Hematopoietic multipotent progenitor cell treated with erythropoietin and hydrocortisone succinate and interleukin-3 and kit ligand, for 8 days (in vitro differentiated cells): ENCODE measurements around the gene PRRX1.

Experiments
- DNase-seq: peaks from one replicate; pipeline ENCODE4 v3.0.0-alpha.2; 2015

Gene PRRX1

DNA sequence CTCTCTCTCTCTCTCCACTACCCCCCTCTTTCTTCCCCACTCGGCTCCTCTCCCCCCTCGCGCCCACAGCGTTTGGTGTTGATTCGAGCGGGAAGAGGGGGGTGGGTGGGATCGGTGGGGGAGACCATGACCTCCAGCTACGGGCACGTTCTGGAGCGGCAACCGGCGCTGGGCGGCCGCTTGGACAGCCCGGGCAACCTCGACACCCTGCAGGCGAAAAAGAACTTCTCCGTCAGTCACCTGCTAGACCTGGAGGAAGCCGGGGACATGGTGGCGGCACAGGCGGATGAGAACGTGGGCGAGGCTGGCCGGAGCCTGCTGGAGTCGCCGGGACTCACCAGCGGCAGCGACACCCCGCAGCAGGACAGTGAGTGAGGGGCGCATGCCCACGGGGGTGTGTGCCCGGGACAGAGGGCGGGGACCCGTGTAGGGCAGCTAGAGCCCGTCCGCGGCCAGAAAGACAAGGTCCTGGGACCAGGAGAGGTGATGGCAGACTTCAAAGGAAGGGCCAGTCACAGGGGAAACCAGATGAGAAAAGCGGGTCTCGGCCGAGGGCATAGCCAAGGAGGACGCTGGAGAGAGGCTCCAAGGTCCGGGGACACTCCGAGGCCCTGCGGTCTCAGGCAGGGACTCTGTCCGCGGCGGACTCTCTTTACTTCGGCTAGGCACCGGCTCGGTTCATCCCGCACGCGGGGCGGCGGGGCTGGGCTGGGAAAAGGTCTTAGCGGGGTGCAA is at the start of gene PRRX1:
Gene PRRX1, plus strand, starts transcription at position 39 of the 735 bp plus-strand sequence. Its CDS starts 88 bp downstream, at position 127.
- no peak for DNase-seq

GRCh38 chr1:170617591-170618330 is 46.2 kb upstream of the PRRX1 start:
- DNase-seq: no peak

GRCh38 chr1:170618421-170618820 is 45.5 kb upstream of the PRRX1 start:
- DNase-seq: no peak

- DNase-seq: no peak
Observed at GRCh38 chr1:170619241-170620028, 44.5 kb upstream of the PRRX1 start.

- no peak for DNase-seq
Observed at GRCh38 chr1:170620164-170620563, 43.8 kb upstream of the PRRX1 start.

DNA sequence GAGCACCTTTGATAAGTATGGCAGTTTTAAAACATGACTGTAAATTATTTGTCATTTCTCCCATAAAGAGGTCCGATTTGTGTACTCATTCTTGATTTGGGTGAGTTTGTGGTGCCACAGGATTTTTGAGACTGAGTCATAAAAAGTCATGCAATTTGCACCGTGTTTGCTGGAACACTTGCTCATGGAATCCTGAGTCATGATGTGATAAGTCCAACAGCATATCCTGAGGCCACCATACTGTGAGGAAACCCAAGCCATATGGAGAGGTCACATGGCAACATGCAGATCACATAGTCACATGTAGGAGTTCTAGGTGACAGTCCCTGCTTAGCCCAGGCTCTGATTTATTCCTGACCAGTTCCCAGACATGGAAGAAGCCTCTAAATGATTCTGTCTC is 40.8 kb upstream of the PRRX1 start:
- DNase-seq: no peak

DNA sequence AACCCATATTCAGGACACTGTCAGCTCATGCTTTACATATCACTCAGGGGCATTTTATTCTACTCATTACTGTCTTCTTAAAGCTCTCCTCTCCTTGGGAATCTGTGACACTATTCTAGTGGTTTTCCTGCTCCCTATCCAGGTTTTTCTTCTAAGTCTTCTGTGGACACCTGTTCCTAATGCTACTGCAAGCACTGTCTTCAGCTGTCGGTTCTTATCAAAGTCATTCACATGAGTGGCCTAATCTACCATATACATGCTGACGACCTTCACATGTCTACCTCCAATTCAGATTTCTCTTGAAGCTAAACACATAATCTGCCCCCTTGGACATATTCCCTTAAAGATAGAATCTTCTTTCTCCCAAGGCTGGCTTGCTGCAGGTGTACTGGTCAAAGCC is 39.8 kb upstream of the PRRX1 start:
- no peak for DNase-seq

- no peak for DNase-seq
Observed at GRCh38 chr1:170630977-170631376, 33.0 kb upstream of the PRRX1 start.

GRCh38 chr1:170634293-170634692 is 29.6 kb upstream of the PRRX1 start:
- DNase-seq: no peak

DNA sequence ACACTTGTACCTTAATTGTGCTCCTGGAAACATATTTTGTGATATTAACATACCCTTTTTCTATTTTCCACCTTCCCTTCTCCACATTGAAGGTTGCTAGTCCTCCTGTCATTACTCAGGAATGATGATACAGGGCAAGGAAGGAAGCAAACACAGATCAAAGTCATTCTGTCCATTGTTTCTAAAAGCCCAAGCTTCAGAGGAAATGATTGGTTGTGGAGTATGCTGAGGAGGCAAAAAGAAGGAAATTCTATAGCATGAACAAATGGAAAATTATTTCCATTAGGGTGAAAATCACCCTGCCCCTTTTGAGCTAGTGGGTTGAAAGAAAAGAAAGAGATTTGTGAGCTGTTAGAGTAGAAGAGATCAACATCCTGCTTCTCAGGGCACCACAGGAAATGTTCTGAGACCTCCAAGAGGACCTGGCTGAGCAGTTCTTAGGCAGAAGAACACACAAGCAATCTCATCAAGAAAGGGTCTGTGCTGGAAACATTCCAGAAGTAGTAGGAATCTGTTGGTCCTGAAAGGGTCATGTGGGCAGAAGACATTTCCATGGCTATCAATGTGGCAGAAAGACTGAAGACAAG is 29.0 kb upstream of the PRRX1 start:
- no peak for DNase-seq

DNA sequence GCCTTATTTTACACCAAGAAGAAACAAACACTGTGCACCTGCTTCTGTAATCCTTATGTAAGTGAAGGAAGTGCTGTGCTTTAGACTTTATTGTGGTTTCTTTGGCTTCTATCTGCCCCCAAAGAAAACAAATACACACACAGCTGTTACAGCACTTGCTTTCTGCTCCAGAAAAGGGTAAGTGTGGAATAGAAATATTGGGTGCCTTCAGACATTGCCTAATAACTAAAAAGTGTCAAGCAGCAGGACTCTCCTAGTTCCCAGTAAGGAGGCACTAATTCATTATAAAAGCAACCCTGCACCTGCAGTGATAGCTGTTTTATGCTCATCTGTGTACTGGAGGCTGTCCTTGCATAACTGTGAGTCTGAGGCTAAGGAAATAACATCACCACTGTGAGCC is 23.4 kb upstream of the PRRX1 start:
- DNase-seq: no peak

DNA sequence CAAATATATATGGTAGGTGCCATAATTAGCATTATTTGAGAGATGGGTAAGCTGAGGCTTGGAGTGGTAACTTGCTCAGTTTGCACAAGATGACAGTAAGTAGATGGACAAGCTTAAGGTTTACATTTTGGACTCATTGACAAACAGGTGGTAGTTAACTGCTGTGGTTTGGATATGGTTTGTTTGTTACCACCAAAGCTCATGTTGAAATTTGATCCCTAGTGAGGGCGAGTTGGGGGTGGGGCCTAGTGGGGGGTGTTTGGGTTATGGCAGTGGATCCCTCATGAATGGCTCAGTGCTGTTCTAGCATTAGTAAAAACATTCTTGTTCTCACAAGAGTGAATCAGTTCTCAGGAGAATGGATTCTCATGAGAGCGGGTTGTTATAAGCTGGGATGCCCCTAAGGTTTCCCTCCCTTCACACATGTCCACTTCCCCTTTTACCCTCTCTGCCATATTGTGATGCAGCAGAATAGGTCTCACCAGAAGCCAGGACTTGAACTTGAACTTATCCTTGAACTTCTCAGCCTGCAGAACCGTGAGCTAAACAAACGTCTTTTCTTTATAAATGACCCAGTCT is 6.6 kb upstream of the PRRX1 start:
- DNase-seq: no peak

DNA sequence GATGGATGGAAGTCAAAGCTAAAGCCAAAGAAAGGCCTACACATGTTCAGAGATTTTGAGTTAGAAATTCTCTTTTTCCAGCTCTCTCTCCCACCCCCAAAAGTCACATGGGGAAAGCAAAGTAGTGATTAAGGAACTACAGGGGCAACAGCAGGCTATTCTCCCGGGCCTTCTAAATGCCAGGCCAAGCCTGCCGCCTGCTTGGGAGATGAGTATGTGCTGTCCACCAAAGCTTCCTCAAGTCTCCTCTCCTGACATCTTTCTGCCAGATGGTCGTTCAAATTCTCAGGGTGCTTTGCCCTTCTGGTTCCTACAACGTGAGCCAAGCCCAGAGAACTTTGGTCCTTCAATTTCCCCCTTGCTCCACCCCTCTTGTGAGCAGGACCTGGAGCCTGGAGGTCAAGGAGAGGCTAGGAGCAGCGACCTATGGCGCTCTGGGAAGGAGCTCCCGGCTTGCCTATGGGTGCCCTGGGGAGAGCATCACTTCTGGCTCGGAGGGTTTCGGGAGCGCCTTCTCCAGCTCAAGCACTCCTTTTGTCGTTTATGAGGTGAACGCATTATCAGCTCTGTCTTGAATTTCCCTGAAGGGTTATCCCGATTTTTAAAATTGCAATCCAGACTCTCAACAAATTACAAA is 4.4 kb upstream of the PRRX1 start:
- DNase-seq: no peak

GRCh38 chr1:170660281-170660713 is 3.6 kb upstream of the PRRX1 start:
- DNase-seq: no peak

DNA sequence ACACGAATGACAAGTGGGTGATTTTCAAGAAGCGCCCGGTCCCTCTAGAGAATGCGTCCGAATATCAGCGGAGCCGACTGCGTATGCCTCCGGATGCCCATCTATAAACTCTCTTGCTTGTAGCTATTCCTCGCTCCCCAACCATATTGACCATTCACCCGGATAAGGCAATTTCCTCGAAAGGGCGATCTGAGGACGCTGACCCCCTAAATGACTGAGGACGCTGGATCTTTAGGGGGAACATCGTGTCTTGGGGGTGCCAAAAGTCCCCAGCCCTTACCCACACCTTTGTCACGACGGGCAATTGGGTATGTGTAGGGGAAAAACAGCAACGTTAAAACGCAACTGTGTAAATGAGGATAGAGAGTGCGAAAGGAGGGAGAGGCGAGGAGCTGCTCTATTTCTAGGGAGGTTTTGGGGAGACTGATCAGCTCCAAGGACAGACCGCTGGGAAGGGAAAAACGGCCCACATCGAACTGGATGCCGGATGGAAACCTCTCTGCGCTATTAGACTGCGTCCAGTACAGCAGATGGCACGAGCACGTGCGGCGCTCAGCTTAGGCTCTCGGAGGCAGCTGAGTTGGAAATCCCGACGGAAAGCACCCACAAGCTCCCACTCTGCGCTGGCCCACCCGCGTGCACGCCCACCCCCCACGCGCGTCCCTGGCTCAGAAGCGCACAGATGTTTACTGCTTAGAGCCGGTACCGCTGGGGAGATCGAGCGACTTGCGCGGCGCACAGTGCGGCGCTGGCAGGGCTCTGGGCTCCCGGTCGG is 2.9 kb upstream of the PRRX1 start:
- DNase-seq: no peak

DNA sequence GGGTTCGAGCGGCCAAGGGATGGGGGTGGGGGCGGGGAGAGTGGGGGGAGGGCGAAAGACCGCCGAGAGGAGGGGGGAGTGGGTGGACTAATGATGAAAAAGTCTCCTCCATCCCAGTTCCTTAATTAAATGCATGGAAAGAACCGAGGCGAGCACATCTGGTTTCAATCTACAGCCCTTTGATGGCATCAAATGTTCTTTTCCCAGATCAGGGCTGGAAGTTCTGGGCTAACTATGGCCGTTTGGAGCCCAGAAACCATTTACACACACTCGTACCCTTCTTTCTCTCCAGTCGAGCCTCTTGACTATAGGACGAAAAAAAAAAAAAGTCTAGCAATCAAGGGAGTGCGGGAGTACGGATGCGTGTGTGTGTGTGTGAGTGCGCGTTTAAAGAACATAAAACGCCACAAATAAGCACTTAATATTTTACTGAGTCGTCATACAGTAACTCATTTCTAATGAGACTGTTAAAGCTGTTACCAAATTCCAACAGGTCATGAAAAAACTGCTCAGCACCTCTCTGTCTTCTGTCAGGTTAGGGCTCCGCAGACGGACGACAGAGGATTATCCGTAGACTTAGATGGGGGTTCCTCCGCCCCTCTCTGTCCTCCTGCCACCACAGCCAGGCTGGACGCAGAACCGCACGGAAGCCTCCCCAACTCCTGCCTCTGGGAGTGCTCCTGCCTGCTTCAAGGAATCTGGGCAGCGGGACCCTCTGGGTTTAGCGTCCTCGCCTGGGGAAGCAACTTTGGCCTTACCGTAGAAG is 2.1 kb upstream of the PRRX1 start:
- DNase-seq: no peak

- DNase-seq: no peak
Observed at GRCh38 chr1:170662561-170663403, 1.1 kb upstream of the PRRX1 start.

- DNase-seq: no peak
Observed at GRCh38 chr1:170663404-170664092, 383 bp upstream of the PRRX1 start.
